ENCODE measurements around the gene AFF2. TPM values are rescaled to one million over a fixed set of nuclear protein-coding genes. Genes with fewer than 3 reads are reported as not detected.

AFF2 gene
- total and polyA plus RNA-seq, 2 experiments from 2014 or later = 0.31 to 0.54 TPM

DNA sequence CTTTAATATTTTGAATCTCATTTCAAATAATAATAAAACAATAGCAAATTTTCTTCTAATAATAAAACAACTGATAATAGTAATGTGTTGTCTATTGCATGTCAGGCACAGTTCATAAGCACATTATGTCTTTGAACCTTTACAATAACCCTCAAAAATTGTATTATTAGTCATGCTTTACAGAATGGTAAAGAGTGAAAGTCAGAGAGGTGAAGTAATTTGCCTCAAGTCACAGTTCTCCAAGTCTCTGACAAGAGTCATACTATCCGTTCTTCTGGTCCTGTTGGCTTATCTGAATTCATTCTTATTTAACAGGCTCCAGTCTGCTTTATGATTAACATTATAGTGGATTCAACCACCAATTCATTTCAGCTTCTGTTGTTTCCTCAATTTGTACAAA is 313.0 kb downstream of the AFF2 start:
- Histone ChIP-seq H2AFZ (no peak overlapping the region), H3F3A (ENCODE audit: insufficient read depth) (no peaks in the 10 kb centered on the region), H3K27ac (no peak overlapping the region), H3K9ac (no peak overlapping the region), H3K9me3 (ENCODE audit: low read depth) (no peaks in the 10 kb centered on the region), H3K36me3 (ENCODE audit: low read depth) (no peaks in the 10 kb centered on the region), H3K4me1 (ENCODE audit: insufficient read depth) (no peaks in the 10 kb centered on the region), H3K4me2 (ENCODE audit: unreplicated experiment) (no peak overlapping the region), H4K20me1 (ENCODE audit: insufficient read depth) (no peaks in the 10 kb centered on the region), H3K79me2 (ENCODE audit: insufficient read depth) (no peaks in the 10 kb centered on the region), H3K9me2 (ENCODE audit: insufficient read depth) (no peaks in the 10 kb centered on the region), H3K4me3 (no peak overlapping the region), H3K27me3 (replicated peaks; ENCODE audit: insufficient read depth) (no peaks in the 10 kb centered on the region)
- in situ Hi-C loops (cut with MboI) = no loop called here
- TF ChIP-seq EZH2phosphoT487 (IDR thresholded peaks at IDR 0.05; ENCODE audit: insufficient read depth, low read depth) = no peak
- no peak for TF ChIP-seq EZH2 (IDR thresholded peaks at IDR 0.05; ENCODE audit: insufficient read depth, poor library complexity, severe bottlenecking)
- WGBS, 2 experiments (ENCODE audit: low coverage in 1 of 2, low lambda C conversion rate in 2 of 2, missing lambda C conversion rate in 2 of 2) = 88% methylated on average over 1 of the region's 1 CpG
- no peak for DNase-seq

DNA sequence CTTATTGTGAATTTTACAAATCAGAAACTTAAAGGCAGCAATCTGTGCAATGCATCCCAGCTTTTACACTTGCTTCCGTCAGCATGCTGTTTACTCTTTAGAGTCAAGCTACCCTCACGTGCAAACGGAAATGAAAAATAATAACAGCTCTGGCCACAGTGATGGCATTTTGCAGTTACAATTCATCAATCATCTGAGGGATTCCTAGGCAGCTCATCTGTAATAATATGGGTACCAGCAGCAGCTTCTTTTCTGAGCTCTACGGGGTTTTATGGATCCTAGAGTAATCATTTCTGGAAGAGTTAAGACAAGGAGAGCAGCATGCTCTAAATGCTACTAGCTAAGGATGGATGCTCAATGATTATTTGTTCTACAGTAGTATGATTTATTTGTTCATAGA is 313.6 kb downstream of the AFF2 start:
- Histone ChIP-seq H3K27ac (no peak overlapping the region), H3K4me3 (no peak overlapping the region), H2AFZ (no peak overlapping the region), H3F3A (ENCODE audit: insufficient read depth) (no peaks in the 10 kb centered on the region), H3K27me3 (replicated peaks; ENCODE audit: insufficient read depth) (no peaks in the 10 kb centered on the region), H3K9me2 (ENCODE audit: insufficient read depth) (no peaks in the 10 kb centered on the region), H3K9ac (no peak overlapping the region), H3K9me3 (ENCODE audit: low read depth) (no peaks in the 10 kb centered on the region), H3K36me3 (ENCODE audit: low read depth) (no peaks in the 10 kb centered on the region), H3K4me2 (ENCODE audit: unreplicated experiment) (no peak overlapping the region), H3K4me1 (ENCODE audit: insufficient read depth) (no peaks in the 10 kb centered on the region), H3K79me2 (ENCODE audit: insufficient read depth) (no peaks in the 10 kb centered on the region), H4K20me1 (ENCODE audit: insufficient read depth) (no peaks in the 10 kb centered on the region)
- TF ChIP-seq EZH2phosphoT487 (IDR thresholded peaks at IDR 0.05; ENCODE audit: insufficient read depth, low read depth) (no peak), EZH2 (IDR thresholded peaks at IDR 0.05; ENCODE audit: insufficient read depth, poor library complexity, severe bottlenecking) (no peak)
- WGBS, 2 experiments (ENCODE audit: low coverage in 1 of 2, low lambda C conversion rate in 2 of 2, missing lambda C conversion rate in 2 of 2) = 91 to 92% methylated on average over 4 of the region's 4 CpGs
- no peak for DNase-seq
- in situ Hi-C loops (cut with MboI) = no loop called here

GRCh38 chrX:148815218-148815961 is 315.0 kb downstream of the AFF2 start:
- no peaks in the 10 kb centered on the region for H3K36me3 ChIP-seq (ENCODE audit: low read depth)
- no peaks in the 10 kb centered on the region for H3K79me2 ChIP-seq (ENCODE audit: insufficient read depth)
- H3F3A ChIP-seq (ENCODE audit: insufficient read depth) = no peaks in the 10 kb centered on the region
- H3K9ac ChIP-seq = no peak overlapping the region
- no peak overlapping the region for H3K27ac ChIP-seq
- no peak for DNase-seq
- TF ChIP-seq EZH2 (IDR thresholded peaks at IDR 0.05; ENCODE audit: insufficient read depth, poor library complexity, severe bottlenecking) (no peak), EZH2phosphoT487 (IDR thresholded peaks at IDR 0.05; ENCODE audit: insufficient read depth, low read depth) (no peak)
- H3K4me2 ChIP-seq (ENCODE audit: unreplicated experiment) = no peak overlapping the region
- H3K4me1 ChIP-seq (ENCODE audit: insufficient read depth) = no peaks in the 10 kb centered on the region
- H3K27me3 ChIP-seq (replicated peaks; ENCODE audit: insufficient read depth) = no peaks in the 10 kb centered on the region
- in situ Hi-C loops (cut with MboI) = no loop called here
- WGBS, 2 experiments (ENCODE audit: low coverage in 1 of 2, low lambda C conversion rate in 2 of 2, missing lambda C conversion rate in 2 of 2) = 76 to 83% methylated on average over 1 of the region's 1 CpG
- H4K20me1 ChIP-seq (ENCODE audit: insufficient read depth) = no peaks in the 10 kb centered on the region
- H2AFZ ChIP-seq = no peak overlapping the region
- H3K9me2 ChIP-seq (ENCODE audit: insufficient read depth) = no peaks in the 10 kb centered on the region
- H3K9me3 ChIP-seq (ENCODE audit: low read depth) = no peaks in the 10 kb centered on the region
- no peak overlapping the region for H3K4me3 ChIP-seq

GRCh38 chrX:148823986-148824385 is 323.6 kb downstream of the AFF2 start:
- no peaks in the 10 kb centered on the region for H3K9me3 ChIP-seq (ENCODE audit: low read depth)
- no peak overlapping the region for H2AFZ ChIP-seq
- no peaks in the 10 kb centered on the region for H4K20me1 ChIP-seq (ENCODE audit: insufficient read depth)
- no peak overlapping the region for H3K9ac ChIP-seq
- no peak overlapping the region for H3K4me3 ChIP-seq
- no peaks in the 10 kb centered on the region for H3K27me3 ChIP-seq (replicated peaks; ENCODE audit: insufficient read depth)
- H3F3A ChIP-seq (ENCODE audit: insufficient read depth) = no peaks in the 10 kb centered on the region
- DNase-seq = no peak
- no peak overlapping the region for H3K4me2 ChIP-seq (ENCODE audit: unreplicated experiment)
- H3K9me2 ChIP-seq (ENCODE audit: insufficient read depth) = no peaks in the 10 kb centered on the region
- H3K79me2 ChIP-seq (ENCODE audit: insufficient read depth) = no peaks in the 10 kb centered on the region
- H3K27ac ChIP-seq = no peak overlapping the region
- no peak for TF ChIP-seq EZH2 (IDR thresholded peaks at IDR 0.05; ENCODE audit: insufficient read depth, poor library complexity, severe bottlenecking)
- no peak for TF ChIP-seq EZH2phosphoT487 (IDR thresholded peaks at IDR 0.05; ENCODE audit: insufficient read depth, low read depth)
- in situ Hi-C loops (cut with MboI) = no loop called here
- WGBS, 2 experiments (ENCODE audit: low coverage in 1 of 2, low lambda C conversion rate in 2 of 2, missing lambda C conversion rate in 2 of 2) = 43 to 52% methylated on average over 2 of the region's 2 CpGs
- H3K4me1 ChIP-seq (ENCODE audit: insufficient read depth) = no peaks in the 10 kb centered on the region
- H3K36me3 ChIP-seq (ENCODE audit: low read depth) = no peaks in the 10 kb centered on the region
